ENCODE measurements around the gene DCANP1.

DNA sequence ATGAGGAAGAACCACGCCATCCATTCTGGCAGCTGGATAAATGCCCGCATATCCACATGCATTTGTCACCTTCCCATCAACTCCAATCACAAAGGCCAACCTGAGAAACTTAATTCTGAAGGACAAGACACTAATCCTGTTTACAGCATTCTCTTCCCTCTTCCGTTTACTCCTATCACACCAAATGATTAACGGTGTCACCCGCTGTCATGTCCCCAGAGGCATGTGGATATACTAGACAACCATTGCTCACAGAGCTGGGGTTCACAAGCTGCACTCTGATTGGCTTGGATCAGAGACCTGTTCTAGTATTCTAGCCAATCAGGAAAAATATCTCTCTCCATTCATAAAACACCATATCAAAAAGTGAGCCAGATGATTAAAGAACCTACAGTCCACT lies 51.7 kb downstream of the DCANP1 start:
- no peak for TF ChIP-seq TRIM24 (CRISPR knock-in tag; IDR thresholded peaks at IDR 0.05)
- no peak for TF ChIP-seq ATF1 (CRISPR knock-in tag; IDR thresholded peaks at IDR 0.05)
- TF ChIP-seq, protein P1, sequence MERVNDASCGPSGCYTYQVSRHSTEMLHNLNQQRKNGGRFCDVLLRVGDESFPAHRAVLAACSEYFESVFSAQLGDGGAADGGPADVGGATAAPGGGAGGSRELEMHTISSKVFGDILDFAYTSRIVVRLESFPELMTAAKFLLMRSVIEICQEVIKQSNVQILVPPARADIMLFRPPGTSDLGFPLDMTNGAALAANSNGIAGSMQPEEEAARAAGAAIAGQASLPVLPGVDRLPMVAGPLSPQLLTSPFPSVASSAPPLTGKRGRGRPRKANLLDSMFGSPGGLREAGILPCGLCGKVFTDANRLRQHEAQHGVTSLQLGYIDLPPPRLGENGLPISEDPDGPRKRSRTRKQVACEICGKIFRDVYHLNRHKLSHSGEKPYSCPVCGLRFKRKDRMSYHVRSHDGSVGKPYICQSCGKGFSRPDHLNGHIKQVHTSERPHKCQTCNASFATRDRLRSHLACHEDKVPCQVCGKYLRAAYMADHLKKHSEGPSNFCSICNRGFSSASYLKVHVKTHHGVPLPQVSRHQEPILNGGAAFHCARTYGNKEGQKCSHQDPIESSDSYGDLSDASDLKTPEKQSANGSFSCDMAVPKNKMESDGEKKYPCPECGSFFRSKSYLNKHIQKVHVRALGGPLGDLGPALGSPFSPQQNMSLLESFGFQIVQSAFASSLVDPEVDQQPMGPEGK (CRISPR knock-in tag; IDR thresholded peaks at IDR 0.05): no peak
- no peak for TF ChIP-seq EED (CRISPR knock-in tag; IDR thresholded peaks at IDR 0.05)
- no peak for TF ChIP-seq TBL1XR1 (IDR thresholded peaks at IDR 0.05; ENCODE audit: borderline replicate concordance, low read length, partially characterized antibody)
- no peak for TF ChIP-seq EP300 (IDR thresholded peaks at IDR 0.05; ENCODE audit: low read depth in 2 of 2, low read length in 2 of 2)
- no peak for TF ChIP-seq EP300 (CRISPR knock-in tag; IDR thresholded peaks at IDR 0.05; ENCODE audit: borderline replicate concordance)
- TF ChIP-seq NR2F1 (CRISPR knock-in tag; IDR thresholded peaks at IDR 0.05): no peak

Data from HepG2 (cell line).